ENCODE data around the gene TSPAN15. TPM values are rescaled to one million over a fixed set of nuclear protein-coding genes. Genes with fewer than 3 reads are reported as not detected.

Gene TSPAN15
- total and polyA plus RNA-seq, 2 of the 4 experiments (the other 2 are of a cell fraction): 0.48 TPM; not detected in 1

DNA sequence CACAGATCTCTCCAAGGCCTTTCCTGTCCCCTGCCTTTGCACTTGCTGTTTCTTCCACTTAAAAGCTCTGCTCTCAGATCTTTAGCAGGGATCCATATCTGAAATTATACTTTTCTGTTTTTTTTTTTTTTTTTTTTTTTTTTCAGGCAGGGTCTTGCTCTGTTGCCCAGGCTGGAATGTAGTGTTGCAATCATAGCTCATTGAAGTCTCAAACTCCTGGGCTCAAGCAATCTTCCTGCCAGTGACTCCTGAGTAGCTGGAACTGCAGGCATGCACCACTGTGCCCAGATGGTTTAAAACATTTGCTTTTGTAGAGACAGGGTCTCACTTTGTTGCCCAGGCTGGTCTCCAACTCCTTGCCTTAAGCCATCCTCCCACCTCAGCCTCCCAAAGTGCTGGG is 5.0 kb upstream of the TSPAN15 start:
- no peak overlapping the region; the same call in 1 of the 2 replicates for H3K56ac ChIP-seq (ENCODE audit: extremely low read depth, insufficient read depth, low read length)
- H3K9me3 ChIP-seq (ENCODE audit: control insufficient read depth, insufficient read depth, low read length): no peaks in the 10 kb centered on the region
- CTCF ChIA-PET: interaction anchor here (0.6 kb wide), 2 partner anchors 38 to 937 kb away, joined by 4 to 5 read pairs; no protein-coding TSS in a partner anchor
- peak overlapping the region; percentile 51 for H2BK5ac ChIP-seq (ENCODE audit: low read depth, low read length, poor library complexity, severe bottlenecking)
- H3K9me1 ChIP-seq (ENCODE audit: insufficient read depth, low read length): peaks cover 16% of the 10 kb centered on the region
- H3K14ac ChIP-seq (replicated peaks; ENCODE audit: low read depth, low read length): no peak overlapping the region; the same call in none of the 2 replicates
- peaks cover 7% of the 10 kb centered on the region for H3K27me3 ChIP-seq (ENCODE audit: control insufficient read depth, insufficient read depth, low read length)
- no peaks in the 10 kb centered on the region for H3K79me1 ChIP-seq (ENCODE audit: low read depth in 1 of 2, low read length in 2 of 2)
- DNase-seq (no peak), ATAC-seq (ENCODE audit: low read depth) (0 out of 2 replicates have a peak, but pooled peaks have one; percentile 6)
- intact Hi-C loops (cut with micrococcal nuclease): no loop called here
- peak overlapping the region; percentile 56; the same call in 1 of the 2 replicates for H4K91ac ChIP-seq (ENCODE audit: insufficient read depth, low read depth, low read length)
- peak overlapping the region; percentile 77 for H3K4ac ChIP-seq (ENCODE audit: low read depth, low read length)
- no peak overlapping the region for H3K4me2 ChIP-seq (ENCODE audit: low read depth, low read length)
- no peak overlapping the region for H2AK9ac ChIP-seq (replicated peaks; ENCODE audit: low read depth, low read length, poor library complexity)
- H3K18ac ChIP-seq (ENCODE audit: low read depth, low read length): peak overlapping the region; percentile 25; the same call in 1 of the 2 replicates
- H2AK5ac ChIP-seq (ENCODE audit: low read depth, low read length): peak overlapping the region; percentile 66; the same call in 1 of the 2 replicates
- peak overlapping the region; percentile 70; the same call in 1 of the 2 replicates for H3K27ac ChIP-seq (ENCODE audit: insufficient read depth, low read length)
- no peak overlapping the region for H4K5ac ChIP-seq (ENCODE audit: low read depth, low read length)
- H2BK15ac ChIP-seq (ENCODE audit: low read depth, low read length): peak overlapping the region; percentile 26; the same call in 2 of the 3 replicates
- BruUV-seq (replicated peaks): no TSS peak
- peaks cover 9% of the 10 kb centered on the region for H3K4me1 ChIP-seq (ENCODE audit: control insufficient read depth, insufficient read depth, low read length)
- H2BK20ac ChIP-seq (ENCODE audit: low read depth, low read length): peak overlapping the region; percentile 38
- in situ Hi-C loops (cut with MboI; ENCODE audit: low sequenced_read_pairs): no loop called here
- H3K36me3 ChIP-seq (ENCODE audit: control insufficient read depth, insufficient read depth, low read length): no peaks in the 10 kb centered on the region
- H2AFZ ChIP-seq (replicated peaks; ENCODE audit: low read length, poor library complexity): no peak overlapping the region
- POLR2A ChIA-PET (ENCODE audit: unreplicated experiment): interaction anchor here (0.6 kb wide), 1 partner anchor 1375 kb away, joined by 8 read pairs; no protein-coding TSS in a partner anchor
- peaks cover 3% of the 10 kb centered on the region; the same call in 1 of the 2 replicates for H4K20me1 ChIP-seq (ENCODE audit: insufficient read depth, low read length)
- H4K8ac ChIP-seq (ENCODE audit: low read depth in 2 of 2, low read length in 2 of 2): 0 out of 4 replicates have a peak overlapping the region, but pooled peaks of 1 of the 2 experiments have one; percentile 25
- H3K23ac ChIP-seq (ENCODE audit: low read depth, low read length): no peak overlapping the region
- dilution Hi-C loops (cut with HindIII; ENCODE audit: low sequenced_read_pairs, unreplicated experiment): no loop called here
- TF ChIP-seq MXI1 (IDR thresholded peaks at IDR 0.05; ENCODE audit: borderline replicate concordance, low read depth, low read length) (no peak), CHD1 (IDR thresholded peaks at IDR 0.05; ENCODE audit: low read depth, low read length) (no peak), CEBPB (IDR thresholded peaks at IDR 0.05; ENCODE audit: low read depth, low read length) (peak; percentile 26; the same call in 1 of the 2 replicates)
- H3K4me3 ChIP-seq (ENCODE audit: insufficient read depth, low read depth, low read length): no peak overlapping the region
- H2BK120ac ChIP-seq (ENCODE audit: low read depth, low read length): peak overlapping the region; percentile 60
- no peak overlapping the region for H3K9ac ChIP-seq (ENCODE audit: low read depth, low read length)
